GM23248 (cell line): ENCODE data around the gene TENM4. TPM values are rescaled to one million over a fixed set of nuclear protein-coding genes. Genes with fewer than 3 reads are reported as not detected.

Experiments
- DNase-seq: peaks from one replicate; pipeline ENCODE4 v3.0.0-alpha.2; 2015
- H2AFZ ChIP-seq: fragments of 200-600 bp; sonication (generic); 2 replicates; pipeline ENCODE4 v1.6.1; 2016; ENCODE audit warnings: antibody characterized with exemption
- H3F3A ChIP-seq: fragments of 200-600 bp; sonication (generic); 2 replicates; pipeline ENCODE4 v1.6.1; 2016; ENCODE audit warnings: mild to moderate bottlenecking, antibody characterized with exemption, mixed run types; ENCODE audit not compliant: insufficient read depth
- H3K27ac ChIP-seq: fragments of 200-600 bp; sonication (generic); 2 replicates; pipeline ENCODE4 v1.5.1; 2016; ENCODE audit warnings: mild to moderate bottlenecking
- H3K27me3 ChIP-seq: fragments of 200-600 bp; sonication (generic); replicated peaks from 2 replicates; pipeline ENCODE4 v1.6.1; 2016; ENCODE audit warnings: mild to moderate bottlenecking; ENCODE audit not compliant: insufficient read depth
- H3K36me3 ChIP-seq: fragments of 200-600 bp; sonication (generic); 2 replicates; pipeline ENCODE4 v1.6.1; 2016; ENCODE audit warnings: low read depth, mild to moderate bottlenecking
- H3K4me1 ChIP-seq: fragments of 200-600 bp; sonication (generic); 2 replicates; pipeline ENCODE4 v1.6.1; 2016; ENCODE audit warnings: mild to moderate bottlenecking; ENCODE audit not compliant: insufficient read depth
- H3K4me2 ChIP-seq: fragments of 200-600 bp; sonication (generic); one replicate; pipeline ENCODE4 v1.6.1; 2016; ENCODE audit warnings: mild to moderate bottlenecking; ENCODE audit not compliant: unreplicated experiment
- H3K4me3 ChIP-seq: fragments of 200-600 bp; sonication (generic); 2 replicates; pipeline ENCODE4 v1.5.1; 2016; ENCODE audit warnings: mild to moderate bottlenecking
- H3K79me2 ChIP-seq: fragments of 200-600 bp; sonication (generic); 2 replicates; pipeline ENCODE4 v1.6.1; 2016; ENCODE audit warnings: mild to moderate bottlenecking; ENCODE audit not compliant: insufficient read depth
- H3K9ac ChIP-seq: fragments of 200-600 bp; sonication (generic); 2 replicates; pipeline ENCODE4 v1.6.1; 2016; ENCODE audit warnings: mild to moderate bottlenecking
- H3K9me2 ChIP-seq: fragments of 200-600 bp; sonication (generic); 2 replicates; pipeline ENCODE4 v1.6.1; 2016; ENCODE audit warnings: mixed run types, mild to moderate bottlenecking, moderate library complexity; ENCODE audit not compliant: insufficient read depth
- H3K9me3 ChIP-seq: fragments of 200-600 bp; sonication (generic); one replicate; pipeline ENCODE4 v1.6.1; 2017; ENCODE audit warnings: low read depth
- H4K20me1 ChIP-seq: fragments of 200-600 bp; sonication (generic); 2 replicates; pipeline ENCODE4 v1.6.0; 2016; ENCODE audit not compliant: insufficient read depth
- EZH2 ChIP-seq: fragments of 200-600 bp; sonication (generic); IDR thresholded peaks from 2 replicates; pipeline ENCODE4 v1.6.1; 2018; ENCODE audit warnings: antibody characterized with exemption, mild to moderate bottlenecking; ENCODE audit not compliant: insufficient read depth, poor library complexity, severe bottlenecking
- EZH2phosphoT487 ChIP-seq: fragments of 200-600 bp; sonication (generic); IDR thresholded peaks from 2 replicates; pipeline ENCODE4 v1.6.1; 2018; ENCODE audit warnings: antibody characterized with exemption, moderate library complexity, mild to moderate bottlenecking, low read depth; ENCODE audit not compliant: insufficient read depth
- WGBS, 2 experiments: methylation state at CpG; one replicate each; pipeline ENCODE4 v1.1.6; 2015 to 2017; ENCODE audit warnings: low lambda C conversion rate in 2 of 2, low coverage in 1 of 2; ENCODE audit errors: missing lambda C conversion rate in 2 of 2; 5-methylcytosine and 5-hydroxymethylcytosine counted together
- in situ Hi-C: fragments of 300-500 bp; cut with MboI; formaldehyde crosslinking; loops from 2 replicates; pipeline ENCODE4 v1.15.0; 2020
- polyA plus RNA-seq: library from polyadenylated mRNA; unstranded; fragments of >200 nt; fragmentation: Nextera tagmentation; extraction: Ambion mirVana; gene quantifications from 2 replicates; pipeline ENCODE4 v1.2.1, GENCODE V29; 2016
- total RNA-seq: library from RNA; depleted of rRNA; stranded (reverse); fragments of >200 nt; shearing (Covaris generic); gene quantifications from 2 replicates; pipeline ENCODE4 v1.2.3, GENCODE V29; 2014

Gene TENM4
- total and polyA plus RNA-seq, 2 experiments from 2014 or later, result 0.11 to 0.48 TPM

GRCh38 chr11:79485694-79486093, 44.9 kb upstream of the TENM4 start:
- no peak overlapping the region for H3K27ac ChIP-seq
- peaks cover 29% of the 10 kb centered on the region; the same call in 1 of the 2 replicates for H3K27me3 ChIP-seq
- H3K4me3 ChIP-seq, result no peak overlapping the region
- no peaks in the 10 kb centered on the region for H3K36me3 ChIP-seq
- 8 to 11% methylated on average over 4 of the region's 4 CpGs for WGBS, 2 experiments
- H2AFZ ChIP-seq, result no peak overlapping the region
- H3K4me1 ChIP-seq, result no peaks in the 10 kb centered on the region
- H3K4me2 ChIP-seq, result no peak overlapping the region
- DNase-seq, result no peak
- in situ Hi-C loops, result no loop called here
- no peaks in the 10 kb centered on the region for H3K9me3 ChIP-seq
- TF ChIP-seq EZH2 (no peak), EZH2phosphoT487 (no peak)
- no peak overlapping the region for H3K9ac ChIP-seq
- no peaks in the 10 kb centered on the region for H3F3A ChIP-seq
- no peaks in the 10 kb centered on the region for H3K9me2 ChIP-seq
- H3K79me2 ChIP-seq, result no peaks in the 10 kb centered on the region
- no peaks in the 10 kb centered on the region for H4K20me1 ChIP-seq

- Histone ChIP-seq H3K4me2 (no peak overlapping the region), H3K4me1 (no peaks in the 10 kb centered on the region), H3K9me3 (no peaks in the 10 kb centered on the region), H2AFZ (no peak overlapping the region), H3F3A (no peaks in the 10 kb centered on the region), H3K27ac (no peak overlapping the region), H4K20me1 (no peaks in the 10 kb centered on the region), H3K36me3 (no peaks in the 10 kb centered on the region), H3K27me3 (0 out of 2 replicates have a peak, but pooled peaks cover 29% of the 10 kb centered on the region), H3K9me2 (no peaks in the 10 kb centered on the region), H3K4me3 (no peak overlapping the region), H3K79me2 (no peaks in the 10 kb centered on the region), H3K9ac (no peak overlapping the region)
- no peak for DNase-seq
- in situ Hi-C loops, result no loop called here
- TF ChIP-seq EZH2 (no peak), EZH2phosphoT487 (no peak)
These were observed 44.0 kb upstream of the TENM4 start for GRCh38 chr11:79484872-79485271.

GRCh38 chr11:79482800-79483199, 42.0 kb upstream of the TENM4 start:
- WGBS, 2 experiments, result 23 to 30% methylated on average over 3 of the region's 3 CpGs

GRCh38 chr11:79481795-79482194, 41.0 kb upstream of the TENM4 start:
- DNase-seq, result no peak

More at GRCh38 chr11:79482800-79483199, 42.0 kb upstream of the TENM4 start:
- Histone ChIP-seq H4K20me1 (no peaks in the 10 kb centered on the region), H2AFZ (no peak overlapping the region), H3K79me2 (no peaks in the 10 kb centered on the region), H3K4me1 (no peaks in the 10 kb centered on the region), H3K4me3 (no peak overlapping the region), H3F3A (no peaks in the 10 kb centered on the region), H3K9me3 (no peaks in the 10 kb centered on the region), H3K27ac (no peak overlapping the region), H3K9me2 (no peaks in the 10 kb centered on the region), H3K4me2 (no peak overlapping the region), H3K27me3 (peaks cover 29% of the 10 kb centered on the region; the same call in 1 of the 2 replicates), H3K36me3 (no peaks in the 10 kb centered on the region), H3K9ac (no peak overlapping the region)
- in situ Hi-C loops, result no loop called here
- TF ChIP-seq EZH2phosphoT487 (no peak), EZH2 (no peak)
- DNase-seq, result no peak

GRCh38 chr11:79480864-79481263, 40.0 kb upstream of the TENM4 start:
- TF ChIP-seq EZH2 (no peak), EZH2phosphoT487 (no peak)
- no peaks in the 10 kb centered on the region for H3K4me1 ChIP-seq
- WGBS, 2 experiments, result 33 to 35% methylated on average over 4 of the region's 4 CpGs
- no peak for DNase-seq
- H2AFZ ChIP-seq, result no peak overlapping the region
- in situ Hi-C loops, result no loop called here
- H3K27ac ChIP-seq, result no peak overlapping the region
- no peak overlapping the region for H3K9ac ChIP-seq
- H3K36me3 ChIP-seq, result no peaks in the 10 kb centered on the region
- H3K79me2 ChIP-seq, result no peaks in the 10 kb centered on the region
- no peak overlapping the region for H3K4me3 ChIP-seq
- H3K9me3 ChIP-seq, result no peaks in the 10 kb centered on the region
- no peaks in the 10 kb centered on the region for H3K9me2 ChIP-seq
- no peak overlapping the region for H3K4me2 ChIP-seq
- H3K27me3 ChIP-seq, result peaks cover 23% of the 10 kb centered on the region; the same call in 1 of the 2 replicates
- H3F3A ChIP-seq, result no peaks in the 10 kb centered on the region
- H4K20me1 ChIP-seq, result no peaks in the 10 kb centered on the region

More at GRCh38 chr11:79481795-79482194, 41.0 kb upstream of the TENM4 start:
- Histone ChIP-seq H3K36me3 (no peaks in the 10 kb centered on the region), H3K27ac (no peak overlapping the region), H3K79me2 (no peaks in the 10 kb centered on the region), H3F3A (no peaks in the 10 kb centered on the region), H3K9ac (no peak overlapping the region), H3K4me2 (no peak overlapping the region), H3K9me2 (no peaks in the 10 kb centered on the region), H3K9me3 (no peaks in the 10 kb centered on the region), H4K20me1 (no peaks in the 10 kb centered on the region), H3K4me1 (no peaks in the 10 kb centered on the region), H2AFZ (no peak overlapping the region), H3K4me3 (no peak overlapping the region), H3K27me3 (peaks cover 29% of the 10 kb centered on the region; the same call in 1 of the 2 replicates)
- TF ChIP-seq EZH2phosphoT487 (no peak), EZH2 (no peak)
- in situ Hi-C loops, result no loop called here
- 9 to 16% methylated on average over 3 of the region's 3 CpGs for WGBS, 2 experiments
